Measurements from ENCODE around the gene CYP1B1.

The CYP1B1 gene

GRCh38 chr2:38057651-38058410, 18.1 kb downstream of the CYP1B1 start:
- H3K4me3 ChIP-seq (ENCODE audit: low read length) = no peak overlapping the region
- WGBS (ENCODE audit: insufficient coverage, insufficient read length) = no CpG with 5 or more reads among the region's 3 CpGs
- H3K27ac ChIP-seq (ENCODE audit: low read length) = no peak overlapping the region
- H3K4me1 ChIP-seq (ENCODE audit: control insufficient read depth, insufficient read depth, low read length) = no peaks in the 10 kb centered on the region
- H3K36me3 ChIP-seq (ENCODE audit: control insufficient read depth, insufficient read depth, low read length) = no peaks in the 10 kb centered on the region
- H3K27me3 ChIP-seq (ENCODE audit: control insufficient read depth, insufficient read depth, low read length) = no peaks in the 10 kb centered on the region
- H3K9me3 ChIP-seq (ENCODE audit: control insufficient read depth, insufficient read depth, low read length) = no peaks in the 10 kb centered on the region
- no peak for DNase-seq (ENCODE audit: low read depth, low spot score)

GRCh38 chr2:38056216-38056615, 19.7 kb downstream of the CYP1B1 start:
- no peak for DNase-seq (ENCODE audit: low read depth, low spot score)
- Histone ChIP-seq H3K27me3 (ENCODE audit: control insufficient read depth, insufficient read depth, low read length) (no peaks in the 10 kb centered on the region), H3K4me1 (ENCODE audit: control insufficient read depth, insufficient read depth, low read length) (no peaks in the 10 kb centered on the region), H3K9me3 (ENCODE audit: control insufficient read depth, insufficient read depth, low read length) (no peaks in the 10 kb centered on the region), H3K36me3 (ENCODE audit: control insufficient read depth, insufficient read depth, low read length) (no peaks in the 10 kb centered on the region), H3K4me3 (ENCODE audit: low read length) (no peak overlapping the region), H3K27ac (ENCODE audit: low read length) (no peak overlapping the region)
- 100% methylated on average over 2 of the region's 3 CpGs for WGBS (ENCODE audit: insufficient coverage, insufficient read length)

GRCh38 chr2:38045811-38046210, 30.1 kb downstream of the CYP1B1 start:
- H3K36me3 ChIP-seq (ENCODE audit: control insufficient read depth, insufficient read depth, low read length) = no peaks in the 10 kb centered on the region
- H3K9me3 ChIP-seq (ENCODE audit: control insufficient read depth, insufficient read depth, low read length) = no peaks in the 10 kb centered on the region
- no CpG with 5 or more reads among the region's 4 CpGs for WGBS (ENCODE audit: insufficient coverage, insufficient read length)
- no peak for DNase-seq (ENCODE audit: low read depth, low spot score)
- no peak overlapping the region for H3K4me3 ChIP-seq (ENCODE audit: low read length)
- no peaks in the 10 kb centered on the region for H3K27me3 ChIP-seq (ENCODE audit: control insufficient read depth, insufficient read depth, low read length)
- H3K27ac ChIP-seq (ENCODE audit: low read length) = no peak overlapping the region
- H3K4me1 ChIP-seq (ENCODE audit: control insufficient read depth, insufficient read depth, low read length) = no peaks in the 10 kb centered on the region

GRCh38 chr2:38039121-38039910, 36.6 kb downstream of the CYP1B1 start:
- no CpG with 5 or more reads among the region's 9 CpGs for WGBS (ENCODE audit: insufficient coverage, insufficient read length)
- no peak for DNase-seq (ENCODE audit: low read depth, low spot score)
- Histone ChIP-seq H3K36me3 (ENCODE audit: control insufficient read depth, insufficient read depth, low read length) (no peaks in the 10 kb centered on the region), H3K4me3 (ENCODE audit: low read length) (no peak overlapping the region), H3K4me1 (ENCODE audit: control insufficient read depth, insufficient read depth, low read length) (no peaks in the 10 kb centered on the region), H3K27ac (ENCODE audit: low read length) (no peak overlapping the region), H3K9me3 (ENCODE audit: control insufficient read depth, insufficient read depth, low read length) (no peaks in the 10 kb centered on the region), H3K27me3 (ENCODE audit: control insufficient read depth, insufficient read depth, low read length) (peaks cover 7% of the 10 kb centered on the region; the same call in 1 of the 2 replicates)

GRCh38 chr2:38038682-38039081, 37.3 kb downstream of the CYP1B1 start:
- DNase-seq (ENCODE audit: low read depth, low spot score) = no peak
- Histone ChIP-seq H3K27me3 (ENCODE audit: control insufficient read depth, insufficient read depth, low read length) (peaks cover 7% of the 10 kb centered on the region; the same call in 1 of the 2 replicates), H3K9me3 (ENCODE audit: control insufficient read depth, insufficient read depth, low read length) (no peaks in the 10 kb centered on the region), H3K4me3 (ENCODE audit: low read length) (no peak overlapping the region), H3K4me1 (ENCODE audit: control insufficient read depth, insufficient read depth, low read length) (0 out of 2 replicates have a peak, but pooled peaks cover 2% of the 10 kb centered on the region), H3K27ac (ENCODE audit: low read length) (no peak overlapping the region), H3K36me3 (ENCODE audit: control insufficient read depth, insufficient read depth, low read length) (no peaks in the 10 kb centered on the region)
- WGBS (ENCODE audit: insufficient coverage, insufficient read length) = no CpG with 5 or more reads among the region's 5 CpGs

GRCh38 chr2:38037757-38038621, 38.0 kb downstream of the CYP1B1 start:
- H3K27ac ChIP-seq (ENCODE audit: low read length) = no peak overlapping the region
- peak; percentile 33 for DNase-seq (ENCODE audit: low read depth, low spot score)
- 0 out of 2 replicates have a peak, but pooled peaks cover 2% of the 10 kb centered on the region for H3K4me1 ChIP-seq (ENCODE audit: control insufficient read depth, insufficient read depth, low read length)
- peaks cover 7% of the 10 kb centered on the region; the same call in 1 of the 2 replicates for H3K27me3 ChIP-seq (ENCODE audit: control insufficient read depth, insufficient read depth, low read length)
- H3K9me3 ChIP-seq (ENCODE audit: control insufficient read depth, insufficient read depth, low read length) = no peaks in the 10 kb centered on the region
- peak overlapping the region; percentile 16; the same call in 1 of the 2 replicates for H3K4me3 ChIP-seq (ENCODE audit: low read length)
- H3K36me3 ChIP-seq (ENCODE audit: control insufficient read depth, insufficient read depth, low read length) = no peaks in the 10 kb centered on the region
- WGBS (ENCODE audit: insufficient coverage, insufficient read length) = 100% methylated on average over 2 of the region's 38 CpGs

GRCh38 chr2:38037325-38037724, 38.6 kb downstream of the CYP1B1 start:
- Histone ChIP-seq H3K4me3 (ENCODE audit: low read length) (no peak overlapping the region), H3K27ac (ENCODE audit: low read length) (no peak overlapping the region), H3K9me3 (ENCODE audit: control insufficient read depth, insufficient read depth, low read length) (no peaks in the 10 kb centered on the region), H3K27me3 (ENCODE audit: control insufficient read depth, insufficient read depth, low read length) (peaks cover 7% of the 10 kb centered on the region; the same call in 1 of the 2 replicates), H3K36me3 (ENCODE audit: control insufficient read depth, insufficient read depth, low read length) (no peaks in the 10 kb centered on the region), H3K4me1 (ENCODE audit: control insufficient read depth, insufficient read depth, low read length) (0 out of 2 replicates have a peak, but pooled peaks cover 2% of the 10 kb centered on the region)
- no peak for DNase-seq (ENCODE audit: low read depth, low spot score)
- no CpG with 5 or more reads among the region's 4 CpGs for WGBS (ENCODE audit: insufficient coverage, insufficient read length)

GRCh38 chr2:38035968-38036367, 40.0 kb downstream of the CYP1B1 start:
- Histone ChIP-seq H3K4me3 (ENCODE audit: low read length) (no peak overlapping the region), H3K9me3 (ENCODE audit: control insufficient read depth, insufficient read depth, low read length) (no peaks in the 10 kb centered on the region), H3K27ac (ENCODE audit: low read length) (no peak overlapping the region), H3K4me1 (ENCODE audit: control insufficient read depth, insufficient read depth, low read length) (0 out of 2 replicates have a peak, but pooled peaks cover 2% of the 10 kb centered on the region), H3K27me3 (ENCODE audit: control insufficient read depth, insufficient read depth, low read length) (peaks cover 7% of the 10 kb centered on the region; the same call in 1 of the 2 replicates), H3K36me3 (ENCODE audit: control insufficient read depth, insufficient read depth, low read length) (no peaks in the 10 kb centered on the region)
- no CpG with 5 or more reads among the region's 7 CpGs for WGBS (ENCODE audit: insufficient coverage, insufficient read length)
- DNase-seq (ENCODE audit: low read depth, low spot score) = no peak

GRCh38 chr2:38033646-38034045, 42.3 kb downstream of the CYP1B1 start:
- DNase-seq (ENCODE audit: low read depth, low spot score) = no peak
- H3K4me3 ChIP-seq (ENCODE audit: low read length) = no peak overlapping the region
- H3K4me1 ChIP-seq (ENCODE audit: control insufficient read depth, insufficient read depth, low read length) = 0 out of 2 replicates have a peak, but pooled peaks cover 2% of the 10 kb centered on the region
- H3K9me3 ChIP-seq (ENCODE audit: control insufficient read depth, insufficient read depth, low read length) = no peaks in the 10 kb centered on the region
- no CpG with 5 or more reads among the region's 2 CpGs for WGBS (ENCODE audit: insufficient coverage, insufficient read length)
- peaks cover 7% of the 10 kb centered on the region; the same call in 1 of the 2 replicates for H3K27me3 ChIP-seq (ENCODE audit: control insufficient read depth, insufficient read depth, low read length)
- no peaks in the 10 kb centered on the region for H3K36me3 ChIP-seq (ENCODE audit: control insufficient read depth, insufficient read depth, low read length)
- H3K27ac ChIP-seq (ENCODE audit: low read length) = no peak overlapping the region

- no peak for DNase-seq (ENCODE audit: low read depth, low spot score)
- no peak overlapping the region for H3K27ac ChIP-seq (ENCODE audit: low read length)
- peaks cover 7% of the 10 kb centered on the region; the same call in 1 of the 2 replicates for H3K27me3 ChIP-seq (ENCODE audit: control insufficient read depth, insufficient read depth, low read length)
- no peaks in the 10 kb centered on the region for H3K36me3 ChIP-seq (ENCODE audit: control insufficient read depth, insufficient read depth, low read length)
- WGBS (ENCODE audit: insufficient coverage, insufficient read length) = no CpG with 5 or more reads among the region's 2 CpGs
- peaks cover 4% of the 10 kb centered on the region; the same call in 1 of the 2 replicates for H3K4me1 ChIP-seq (ENCODE audit: control insufficient read depth, insufficient read depth, low read length)
- H3K4me3 ChIP-seq (ENCODE audit: low read length) = no peak overlapping the region
- H3K9me3 ChIP-seq (ENCODE audit: control insufficient read depth, insufficient read depth, low read length) = no peaks in the 10 kb centered on the region
These were observed 43.0 kb downstream of the CYP1B1 start for GRCh38 chr2:38032946-38033345.

All from iPS DF 6.9 (cell line).